RWPE2 (cell line): ENCODE measurements around the gene CD69.

ENCODE experiments used
- ATAC-seq: fragments of 200-7000 bp; cut with Tn5 transposase; 3 replicates; pipeline ENCODE4 v1.9.1; 2021; ENCODE audit warnings: low read depth
- DNase-seq: peaks from one replicate; pipeline ENCODE4 v3.0.0-alpha.2; 2020; ENCODE audit warnings: low spot score
- H3K27ac ChIP-seq: fragments of 450-650 bp; 2 replicates; pipeline ENCODE4 v1.5.1; 2017; ENCODE audit warnings: mild to moderate bottlenecking; ENCODE audit not compliant: poor library complexity, severe bottlenecking
- H3K27me3 ChIP-seq: fragments of 250-450 bp; sonication (Bioruptor Pico); 2 replicates; pipeline ENCODE4 v1.5.1; 2021; ENCODE audit warnings: mild to moderate bottlenecking, moderate library complexity; ENCODE audit not compliant: insufficient read depth, poor library complexity, severe bottlenecking
- H3K36me3 ChIP-seq: fragments of 250-450 bp; sonication (Bioruptor Pico); 2 replicates; pipeline ENCODE4 v1.5.1; 2020; ENCODE audit warnings: low read depth, mild to moderate bottlenecking, moderate library complexity
- H3K4me1 ChIP-seq: fragments of 250-450 bp; sonication (Bioruptor Pico); 2 replicates; pipeline ENCODE4 v1.5.1; 2021; ENCODE audit warnings: mild to moderate bottlenecking, moderate library complexity; ENCODE audit not compliant: insufficient read depth, poor library complexity, severe bottlenecking
- H3K4me3 ChIP-seq: fragments of 250-450 bp; sonication (Bioruptor Pico); 2 replicates; pipeline ENCODE4 v1.5.1; 2021; ENCODE audit warnings: mild to moderate bottlenecking, moderate library complexity; ENCODE audit not compliant: severe bottlenecking
- H3K9me3 ChIP-seq: fragments of 250-450 bp; sonication (Bioruptor Pico); 2 replicates; pipeline ENCODE4 v1.5.1; 2021; ENCODE audit warnings: mild to moderate bottlenecking, moderate library complexity; ENCODE audit not compliant: severe bottlenecking
- CTCF ChIP-seq: fragments of 450-650 bp; IDR thresholded peaks from one replicate; pipeline ENCODE4 v1.5.1; 2017; ENCODE audit warnings: mild to moderate bottlenecking, moderate library complexity; ENCODE audit not compliant: poor library complexity, severe bottlenecking

CD69 gene

DNA sequence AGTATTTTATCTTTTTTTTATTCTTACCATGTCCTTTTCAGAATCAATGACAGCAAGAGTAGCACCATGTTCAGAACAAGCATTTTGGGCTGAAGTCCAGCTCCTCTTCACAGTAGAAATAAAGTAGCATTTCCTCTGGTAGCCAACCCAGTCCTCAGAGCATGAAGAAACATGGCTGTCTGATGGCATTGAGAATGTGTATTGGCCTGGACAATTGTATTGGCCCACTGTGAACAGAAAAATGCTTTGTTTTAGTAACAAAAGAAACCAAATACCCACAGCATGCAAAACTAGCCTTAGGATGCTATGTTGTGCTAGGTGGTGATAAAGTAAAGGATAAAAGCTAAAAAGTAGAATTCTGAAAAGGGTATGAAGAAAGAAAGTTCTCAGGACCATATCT, 5.7 kb downstream of the CD69 start:
- Histone ChIP-seq H3K36me3 (no peaks in the 10 kb centered on the region), H3K27me3 (no peaks in the 10 kb centered on the region), H3K27ac (no peak overlapping the region), H3K4me3 (no peak overlapping the region), H3K4me1 (no peaks in the 10 kb centered on the region), H3K9me3 (no peaks in the 10 kb centered on the region)
- DNase-seq (no peak), ATAC-seq (no peak)
- TF ChIP-seq CTCF, result no peak

- DNase-seq, result no peak
- Histone ChIP-seq H3K4me3 (no peak overlapping the region), H3K36me3 (no peaks in the 10 kb centered on the region), H3K27ac (no peak overlapping the region), H3K27me3 (no peaks in the 10 kb centered on the region), H3K4me1 (no peaks in the 10 kb centered on the region), H3K9me3 (no peaks in the 10 kb centered on the region)
- no peak for ATAC-seq
- no peak for TF ChIP-seq CTCF
Observed at GRCh38 chr12:9754099-9754927, 6.4 kb downstream of the CD69 start.

DNA sequence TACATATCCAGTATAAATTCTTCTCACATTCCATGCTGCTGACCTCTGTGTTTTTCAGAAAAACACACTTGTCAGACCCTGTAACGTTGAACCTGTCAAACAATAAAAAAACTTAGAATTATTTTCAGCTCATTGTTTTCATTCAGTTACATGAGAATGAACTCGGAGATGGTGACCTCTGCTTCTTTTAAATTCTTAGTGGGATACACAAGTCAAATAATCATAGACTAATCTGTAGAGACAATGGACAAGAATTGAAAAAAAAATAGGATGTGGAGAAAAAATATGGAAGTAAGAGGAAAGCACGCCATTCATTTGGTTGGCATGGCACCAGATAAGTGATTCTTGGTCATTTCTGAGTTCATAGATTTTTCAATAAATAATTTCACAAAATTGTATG, 7.2 kb downstream of the CD69 start:
- H3K4me1 ChIP-seq, result no peaks in the 10 kb centered on the region
- no peaks in the 10 kb centered on the region for H3K9me3 ChIP-seq
- no peaks in the 10 kb centered on the region for H3K36me3 ChIP-seq
- no peaks in the 10 kb centered on the region for H3K27me3 ChIP-seq
- no peak for TF ChIP-seq CTCF
- no peak for ATAC-seq
- no peak overlapping the region for H3K27ac ChIP-seq
- DNase-seq, result no peak
- H3K4me3 ChIP-seq, result no peak overlapping the region

- Histone ChIP-seq H3K27me3 (no peaks in the 10 kb centered on the region), H3K27ac (no peak overlapping the region), H3K9me3 (no peaks in the 10 kb centered on the region), H3K4me1 (no peaks in the 10 kb centered on the region), H3K4me3 (no peak overlapping the region), H3K36me3 (no peaks in the 10 kb centered on the region)
- TF ChIP-seq CTCF, result no peak
- ATAC-seq, result no peak
- no peak for DNase-seq
Observed at GRCh38 chr12:9753073-9753472, 7.6 kb downstream of the CD69 start.
